ENCODE measurements around the gene SMG9.
"Not testable (repeated sequence)": the region's sequence is repeated elsewhere in the genome, so short reads cannot be mapped to it uniquely, and the experiment has no call there.

The SMG9 gene

DNA sequence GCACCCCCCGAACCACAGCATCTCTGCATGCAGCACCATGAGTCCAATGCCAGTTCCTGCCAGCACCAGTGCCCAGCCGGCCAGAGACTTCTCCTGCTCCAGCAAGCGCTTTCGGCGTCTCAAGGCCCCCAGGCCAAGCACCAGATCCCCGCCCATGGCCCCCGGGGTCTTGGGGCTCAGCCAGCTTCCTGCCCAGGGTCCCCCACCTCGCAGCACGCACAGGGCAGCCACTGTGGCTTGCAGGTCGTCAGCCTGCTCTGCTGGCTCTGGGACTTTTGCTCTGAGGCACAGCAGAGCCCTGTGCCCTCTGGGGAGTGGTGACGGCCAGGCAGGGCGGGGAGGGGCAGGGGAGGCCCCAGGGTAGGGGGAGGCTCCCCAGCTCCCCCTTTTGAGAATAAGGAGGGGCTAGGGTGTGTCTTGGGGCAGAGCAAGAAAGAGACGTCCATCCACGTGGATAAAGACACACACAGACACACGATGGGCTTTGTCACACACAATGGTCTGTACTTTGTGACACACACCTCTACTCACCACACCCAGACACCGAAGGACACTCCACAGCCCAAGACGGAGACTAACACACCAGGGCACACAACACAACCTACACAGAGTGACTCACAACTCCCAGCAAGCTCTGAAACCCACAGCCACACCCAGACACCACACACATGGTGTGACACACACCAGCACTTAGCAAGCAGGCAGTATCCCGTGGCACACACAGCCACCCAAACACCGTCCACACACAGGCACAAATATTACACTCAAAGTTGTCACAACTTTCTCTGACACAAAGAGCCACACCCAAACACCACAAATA lies 26.2 kb upstream of the SMG9 start, which contains the start of gene KCNN4:
Gene KCNN4, minus strand, starts transcription at position 268 of the 820 bp plus-strand sequence. Its CDS starts 112 bp downstream, at position 156.
- DNase-seq (ENCODE audit: low spot score): no peak

DNA sequence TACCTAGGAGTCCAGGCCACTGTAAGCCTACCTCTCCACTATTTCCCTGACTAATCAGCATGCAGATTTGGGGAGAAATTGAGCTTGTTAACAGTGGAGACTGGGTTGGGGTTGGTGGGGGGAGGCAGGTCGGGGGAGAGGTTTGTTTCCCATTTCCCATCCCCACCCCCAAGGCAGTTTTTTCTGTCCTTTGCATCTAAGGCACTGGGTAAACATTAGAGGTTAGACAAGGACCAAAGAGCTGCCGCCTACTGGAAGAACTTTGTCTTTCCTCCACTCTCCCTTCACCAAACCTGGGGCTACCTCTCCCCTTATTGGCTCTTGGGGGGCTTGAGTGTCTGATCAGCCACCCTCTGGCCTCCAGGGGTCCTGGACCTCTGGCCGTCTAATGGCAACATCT lies 25.1 kb upstream of the SMG9 start:
- no peak for DNase-seq (ENCODE audit: low spot score)

DNA sequence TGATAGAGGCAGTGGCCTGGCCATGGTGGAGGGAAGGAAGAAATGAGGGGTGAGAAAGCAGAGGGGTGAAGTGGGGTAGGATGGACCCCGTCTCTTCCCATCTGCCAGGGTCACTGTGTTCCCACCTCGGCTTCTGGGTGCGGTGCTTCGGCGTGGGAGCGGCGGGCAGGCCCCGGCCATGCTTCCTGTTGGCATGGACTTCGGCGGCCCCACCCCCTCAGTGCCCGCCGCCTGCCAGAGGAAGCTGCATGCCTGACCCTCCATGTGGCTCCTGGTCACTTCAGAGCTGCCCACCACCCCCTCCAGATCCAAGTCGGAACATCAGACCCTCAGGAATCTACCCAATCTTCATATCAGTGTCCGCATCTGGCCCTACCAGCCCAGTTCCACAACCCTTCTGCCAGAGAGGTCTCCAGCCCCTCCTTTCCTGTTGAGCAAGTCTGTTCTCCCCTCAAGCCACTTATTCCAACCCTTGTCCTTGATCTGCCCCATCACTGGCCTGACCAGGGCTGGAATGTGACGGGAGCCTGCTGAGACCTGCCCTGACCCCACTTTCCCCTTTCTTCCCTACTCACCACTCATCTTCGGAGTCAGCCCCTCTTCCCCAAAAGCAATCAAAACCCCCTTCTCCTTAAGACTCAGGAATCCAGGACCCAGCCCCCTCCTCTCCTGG lies 24.5 kb upstream of the SMG9 start:
- no peak for DNase-seq (ENCODE audit: low spot score)

DNA sequence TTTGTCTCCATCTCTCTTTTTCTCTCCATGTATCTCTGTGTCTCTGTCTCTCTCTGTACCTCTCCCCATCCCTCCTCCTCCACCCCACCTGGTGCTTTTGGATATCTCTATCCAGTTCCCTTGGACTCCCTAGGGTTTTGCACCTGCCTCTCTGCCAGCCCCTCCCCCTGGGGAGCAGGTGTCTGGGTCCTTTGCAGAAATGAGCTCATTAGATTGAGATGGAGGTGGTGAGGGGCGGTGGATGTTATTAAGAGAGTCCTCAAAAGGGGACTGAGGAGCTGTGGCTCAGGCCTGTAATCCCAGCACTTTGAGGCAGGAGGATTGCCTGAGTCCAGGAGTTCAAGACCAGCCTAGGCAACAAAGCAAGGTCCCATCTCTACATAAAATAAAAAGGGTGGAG lies 23.9 kb upstream of the SMG9 start:
- DNase-seq (ENCODE audit: low spot score): no peak

DNA sequence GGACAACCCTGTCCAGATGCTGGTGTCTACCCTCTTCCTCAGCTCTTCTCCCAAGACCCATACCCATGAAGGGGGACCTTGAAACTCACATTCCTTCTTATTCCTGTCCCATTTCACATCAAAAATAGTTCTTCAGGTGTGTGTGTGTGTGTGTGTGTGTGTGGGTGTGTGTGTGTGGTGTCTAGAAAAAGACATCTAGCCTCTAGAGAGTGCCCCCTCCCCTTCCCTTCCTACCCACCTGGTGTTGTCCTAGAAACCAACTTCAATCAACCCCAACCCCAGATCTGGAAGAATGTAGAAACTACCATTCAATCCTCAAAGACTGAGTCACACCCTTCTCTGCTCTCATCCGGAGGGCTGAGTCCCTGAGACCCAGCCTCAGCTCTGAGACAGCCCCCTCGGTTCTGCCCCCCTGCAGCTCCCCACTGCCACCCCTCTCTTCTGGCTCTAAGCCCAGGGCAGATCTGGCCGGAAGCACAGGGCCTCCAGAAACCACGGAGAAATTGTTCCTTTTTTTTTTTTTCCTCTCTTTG lies 22.5 kb upstream of the SMG9 start:
- DNase-seq (ENCODE audit: low spot score): peak; percentile 46

DNA sequence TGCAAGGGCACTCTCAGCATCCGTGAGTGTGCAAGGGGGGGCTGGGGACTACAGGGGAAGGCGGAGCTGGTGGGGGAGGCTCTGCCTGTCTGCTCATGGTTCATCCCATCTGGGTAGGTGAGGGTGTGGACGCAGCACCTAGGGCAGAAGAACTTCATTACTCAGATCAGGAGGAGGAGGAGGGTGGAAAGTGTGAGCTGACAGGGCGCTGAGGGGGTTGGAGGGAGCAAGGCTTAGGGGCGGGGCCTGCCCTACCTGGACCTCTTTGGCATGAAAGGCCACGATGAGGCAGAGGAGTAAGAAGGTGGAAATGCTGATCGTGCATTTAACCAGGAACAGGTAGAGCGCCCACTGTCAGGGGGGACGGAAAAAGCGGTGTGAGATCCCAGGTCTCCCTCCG lies 21.5 kb upstream of the SMG9 start:
- DNase-seq (ENCODE audit: low spot score): no peak

DNA sequence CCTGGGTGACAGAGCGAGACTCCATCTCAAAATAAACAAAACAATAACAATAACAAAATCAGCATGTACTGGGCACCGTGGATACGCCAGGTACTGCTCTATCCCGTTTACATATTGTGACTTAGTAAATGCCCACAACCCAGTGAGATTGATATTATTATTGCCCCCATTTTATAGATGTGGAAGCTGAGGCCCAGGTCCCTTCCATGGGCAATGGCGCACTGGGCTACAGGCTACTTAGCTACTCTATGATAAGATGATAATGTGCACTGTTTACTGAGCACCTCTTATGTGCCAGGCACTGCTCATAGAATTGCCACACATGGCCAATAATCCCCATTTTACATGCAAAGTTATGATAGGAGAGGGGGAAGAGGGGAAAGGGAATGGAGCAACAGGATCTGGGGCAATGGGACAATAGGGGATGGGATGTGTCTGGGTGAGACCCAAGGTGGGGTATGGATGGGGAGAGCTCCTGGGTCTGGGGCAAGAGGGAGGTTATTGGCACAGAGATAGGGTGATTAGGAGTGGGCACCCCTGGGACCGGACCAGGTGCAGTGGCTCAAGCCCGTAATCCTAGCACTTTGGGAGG lies 20.6 kb upstream of the SMG9 start:
- DNase-seq (ENCODE audit: low spot score): no peak

DNA sequence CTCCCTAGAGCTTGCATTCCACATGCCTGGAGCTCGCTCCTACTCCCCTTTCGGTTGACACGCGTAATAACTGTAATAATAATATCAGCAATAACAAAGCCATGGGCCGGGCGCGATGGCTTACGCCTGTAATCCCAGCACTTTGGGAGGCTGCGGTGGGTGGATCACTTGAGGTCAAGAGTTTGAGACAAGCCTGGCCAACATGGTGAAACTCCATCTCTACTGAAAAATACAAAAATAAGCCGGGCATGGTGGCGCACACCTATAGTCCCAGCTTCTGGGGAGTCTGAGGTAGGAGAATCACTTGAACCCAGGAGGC lies 20.1 kb upstream of the SMG9 start:
- DNase-seq (ENCODE audit: low spot score): not testable (repeated sequence)

DNA sequence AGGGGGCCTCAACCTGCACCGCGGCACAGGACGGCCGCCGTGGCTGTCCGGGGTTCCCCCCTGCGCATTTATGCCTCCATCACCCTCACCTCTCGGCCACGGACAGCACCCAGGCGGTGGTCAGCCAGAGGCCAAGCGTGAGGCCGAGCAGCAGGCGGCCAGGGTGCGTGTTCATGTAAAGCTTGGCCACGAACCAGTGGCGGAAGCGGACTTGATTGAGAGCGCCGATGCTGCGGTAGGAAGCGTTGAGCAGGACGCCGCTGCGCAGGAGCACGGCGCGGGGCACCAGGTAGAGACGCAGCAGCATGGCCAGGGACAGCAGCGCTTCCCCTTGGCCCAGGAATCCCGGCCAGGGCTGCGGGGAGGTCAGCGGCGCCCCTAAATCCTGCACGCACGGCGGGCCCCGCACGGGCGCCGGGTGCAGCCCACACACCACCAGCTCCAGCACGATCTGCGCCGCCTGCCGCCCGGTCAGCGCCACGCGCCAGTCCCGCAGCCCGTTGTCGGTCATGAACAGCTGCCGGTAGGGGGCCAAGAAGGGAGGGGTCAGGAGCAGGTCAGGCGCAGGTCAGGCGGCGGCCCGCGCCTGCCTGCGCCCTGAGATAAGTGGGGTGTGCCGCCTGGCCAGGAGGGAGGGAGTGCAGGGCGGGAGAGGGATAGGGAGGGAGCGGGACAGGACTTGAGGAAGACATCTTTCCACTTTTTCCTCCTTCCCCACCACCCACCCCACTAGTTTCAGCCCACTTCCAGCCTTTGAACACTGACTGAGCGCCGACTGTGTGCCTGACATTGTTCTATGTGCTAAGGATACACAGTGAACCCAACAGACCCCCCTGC lies 19.6 kb upstream of the SMG9 start:
- DNase-seq (ENCODE audit: low spot score): no peak

DNA sequence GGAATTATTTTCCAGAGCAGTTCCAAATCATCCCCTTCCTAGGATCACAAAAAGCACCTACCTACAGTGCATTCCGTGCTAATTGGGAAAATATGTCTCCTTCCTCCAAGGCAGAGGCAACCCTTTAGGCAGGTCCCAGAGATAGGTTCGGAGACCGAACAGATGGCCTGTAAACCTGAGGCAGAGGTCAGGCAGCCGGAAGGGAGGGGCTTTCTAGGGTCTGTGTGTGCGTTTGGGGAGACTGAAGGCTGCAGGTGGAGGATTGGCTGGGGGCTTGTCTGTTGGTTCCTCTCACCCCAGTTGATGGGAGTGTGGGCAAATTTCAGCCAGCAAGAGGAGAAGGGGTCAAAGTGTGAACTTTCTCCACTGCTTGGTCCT lies 19.0 kb upstream of the SMG9 start:
- no peak for DNase-seq (ENCODE audit: low spot score)

DNA sequence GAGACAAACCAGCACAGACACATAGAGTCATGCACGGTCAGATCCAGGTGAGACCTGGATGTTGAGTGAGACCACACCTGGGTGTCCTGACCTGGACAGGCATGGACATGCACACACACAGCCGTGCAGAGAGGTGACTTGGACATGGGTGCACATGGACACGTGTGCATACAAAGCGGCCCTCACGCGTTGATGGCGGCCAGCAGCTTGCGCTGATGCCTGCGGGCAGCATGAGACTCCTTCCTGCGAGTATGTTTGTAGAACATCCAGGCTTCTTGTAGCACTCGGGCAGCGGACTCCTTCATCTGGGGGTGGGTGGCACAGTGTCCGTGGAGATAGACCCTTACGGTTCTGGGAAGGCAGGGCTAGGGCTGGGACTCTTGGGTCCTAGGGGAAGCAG lies 14.5 kb upstream of the SMG9 start:
- DNase-seq (ENCODE audit: low spot score): no peak

DNA sequence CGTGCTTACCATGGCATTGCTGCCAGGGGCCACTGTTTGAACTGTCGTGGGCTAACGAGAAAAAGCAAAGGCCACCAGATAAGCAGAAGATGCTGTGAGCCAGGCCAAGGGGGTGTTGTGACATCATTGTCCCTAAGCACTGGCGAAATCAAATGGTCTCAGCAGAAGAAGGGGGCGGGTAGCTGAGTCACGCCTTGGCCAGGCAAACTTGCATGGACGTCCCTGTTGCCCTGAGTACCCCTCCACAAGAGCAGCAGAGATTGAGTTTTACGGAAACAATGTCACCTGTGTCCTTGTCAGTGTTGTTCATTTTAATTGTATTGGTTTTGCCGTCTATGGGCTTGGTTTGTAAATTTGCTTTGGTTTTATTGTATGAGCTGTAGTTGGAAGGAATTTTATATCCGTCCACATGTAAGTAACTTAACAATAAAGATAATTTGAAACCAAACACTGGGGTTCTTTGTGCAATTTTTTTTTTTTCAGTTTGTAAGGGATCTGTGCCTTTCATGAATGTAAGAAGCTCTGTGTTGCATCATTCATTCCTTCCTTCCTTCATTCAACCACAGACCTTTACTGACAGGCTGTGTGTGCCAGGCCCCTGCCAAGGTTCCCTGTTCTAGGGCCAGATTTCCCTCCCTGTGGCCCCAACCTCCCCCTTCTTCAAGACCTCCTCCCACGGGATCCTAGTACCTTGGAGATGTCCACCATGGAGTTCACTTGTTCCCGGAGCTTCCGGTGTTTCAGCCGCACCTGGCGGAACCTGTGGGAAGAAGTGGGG lies 13.7 kb upstream of the SMG9 start:
- DNase-seq (ENCODE audit: low spot score): peak; percentile 35

DNA sequence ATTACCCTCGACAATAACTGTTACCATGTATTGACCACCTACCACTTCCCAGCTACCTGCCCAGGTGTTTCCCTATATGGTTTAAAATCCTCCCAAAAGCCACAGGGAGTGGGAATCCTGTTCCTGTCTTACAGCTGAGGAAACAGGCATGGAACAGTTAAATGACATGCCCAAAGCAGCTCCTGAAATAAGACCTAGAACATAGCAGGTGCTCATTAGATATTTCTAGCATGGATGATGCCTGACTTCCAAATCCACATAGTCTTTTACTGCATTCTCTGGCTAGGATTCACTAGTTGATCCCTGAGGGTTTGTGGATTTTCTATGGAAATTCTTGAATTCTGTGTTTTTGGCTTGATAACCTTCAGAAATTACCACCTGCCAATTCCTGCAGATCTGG lies 13.1 kb upstream of the SMG9 start:
- no peak for DNase-seq (ENCODE audit: low spot score)

DNA sequence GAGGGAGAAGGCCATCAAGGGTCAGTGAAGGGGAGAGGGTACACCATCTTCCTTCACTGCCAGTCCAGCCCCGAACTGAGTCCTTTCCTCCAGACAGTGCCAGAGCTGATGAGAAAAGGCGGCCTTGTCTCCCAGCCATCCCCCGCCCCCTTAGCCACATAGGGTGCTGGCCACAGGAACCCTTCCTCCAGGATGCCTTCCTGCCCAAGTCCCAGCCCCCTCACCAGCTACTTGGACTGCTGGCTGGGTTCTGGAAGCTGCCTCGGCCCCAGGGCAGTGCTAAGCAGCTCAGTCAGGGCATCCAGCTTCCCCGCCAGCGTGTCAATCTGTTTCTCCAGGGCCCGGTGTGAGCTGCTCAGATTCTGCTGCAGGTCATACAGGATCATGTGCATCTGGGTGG lies 12.6 kb upstream of the SMG9 start:
- DNase-seq (ENCODE audit: low spot score): no peak

DNA sequence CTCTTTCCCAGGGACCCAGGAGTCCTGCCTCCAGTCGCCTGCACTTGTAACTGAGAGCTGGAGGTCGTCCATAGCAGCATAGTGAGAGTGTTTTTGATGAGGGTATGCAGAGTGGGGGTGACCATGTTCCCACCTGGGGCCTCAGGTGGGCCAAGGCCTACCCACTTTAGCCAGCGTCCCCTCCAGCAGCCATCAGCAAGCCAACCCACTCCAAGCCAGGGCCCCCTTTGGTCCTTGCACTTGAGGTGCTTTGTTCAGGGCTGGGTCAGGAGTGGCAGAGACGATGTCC lies 11.9 kb upstream of the SMG9 start:
- no peak for DNase-seq (ENCODE audit: low spot score)

DNA sequence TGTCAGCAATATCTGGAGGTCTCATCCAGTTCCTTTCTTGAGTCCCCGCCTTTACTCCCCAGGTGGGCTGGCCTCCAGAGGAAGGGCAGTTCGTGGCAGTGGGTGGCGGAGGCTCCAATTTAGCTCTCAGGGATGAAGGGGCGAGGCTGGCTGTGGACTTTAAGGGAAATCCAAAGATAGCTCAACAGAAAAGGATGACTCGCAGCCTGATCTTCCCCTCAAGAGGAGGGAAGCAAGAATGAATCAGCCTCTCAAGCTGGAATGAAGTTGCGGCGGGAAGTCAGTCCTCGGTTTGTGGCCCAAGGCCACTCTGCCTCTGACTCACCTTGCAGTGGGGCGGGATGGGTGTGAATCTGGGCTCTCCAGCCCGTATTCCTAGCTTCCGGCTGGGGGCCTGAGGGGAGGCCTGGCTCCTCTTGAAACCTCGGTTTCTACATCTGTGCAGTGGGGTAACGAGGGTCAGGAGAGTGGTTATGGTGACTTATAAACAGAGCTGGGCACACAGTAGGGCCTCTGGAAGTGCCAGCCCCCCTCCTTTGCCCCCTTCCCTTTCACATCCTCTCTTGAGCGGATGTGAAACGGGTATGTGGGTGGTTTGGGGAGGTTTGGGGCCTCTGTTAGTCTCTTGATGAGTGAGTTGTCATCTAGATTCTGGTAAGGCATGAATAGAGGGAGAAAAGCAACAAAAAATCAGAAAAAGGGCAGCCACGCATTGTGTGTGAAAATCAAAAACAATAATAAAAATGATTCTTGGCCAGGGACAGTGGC lies 10.5 kb upstream of the SMG9 start:
- peak; percentile 71 for DNase-seq (ENCODE audit: low spot score)

DNA sequence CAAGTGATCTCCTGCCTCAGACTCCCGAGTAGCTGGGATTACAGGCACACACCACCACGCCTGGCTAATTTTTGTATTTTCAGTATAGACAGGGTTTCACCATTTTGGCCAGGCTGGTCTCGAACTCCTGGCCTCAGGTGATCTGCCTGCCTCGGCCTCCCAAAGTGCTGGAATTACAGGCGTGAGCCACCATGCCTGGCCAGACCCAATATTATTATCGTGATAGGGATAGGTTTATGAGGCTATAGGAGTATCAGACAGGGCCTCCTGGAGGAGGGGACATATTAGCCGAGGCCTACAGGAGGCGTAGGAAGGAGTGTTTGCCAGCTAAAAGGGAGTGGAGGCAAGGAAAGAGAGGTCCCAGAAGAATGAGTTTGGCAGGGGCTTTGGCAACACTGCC lies 9.9 kb upstream of the SMG9 start:
- not testable (repeated sequence) for DNase-seq (ENCODE audit: low spot score)

DNA sequence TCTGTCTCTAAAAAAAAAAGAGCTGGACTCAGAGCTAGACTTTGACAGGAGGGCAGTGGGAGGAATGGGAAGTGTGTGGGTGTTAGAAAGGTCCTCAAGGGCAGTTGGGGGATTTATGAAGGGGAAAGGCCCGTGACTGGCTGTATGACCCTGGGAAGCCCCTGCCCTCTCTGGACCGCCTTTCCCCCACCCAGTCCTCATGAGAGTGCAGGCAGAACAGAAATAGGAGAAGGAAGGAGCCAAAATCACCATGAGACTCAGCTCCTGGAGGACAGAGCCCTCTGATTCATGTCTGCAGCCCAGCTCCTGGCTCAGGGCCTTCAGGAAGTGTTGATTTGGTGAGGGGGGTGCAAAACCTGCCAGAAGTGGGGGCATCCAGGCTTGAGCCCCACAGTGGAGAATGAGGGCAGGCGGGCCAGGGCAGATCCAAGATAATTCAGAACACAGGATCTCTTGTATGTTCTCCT lies 8.7 kb upstream of the SMG9 start:
- DNase-seq (ENCODE audit: low spot score): no peak

DNA sequence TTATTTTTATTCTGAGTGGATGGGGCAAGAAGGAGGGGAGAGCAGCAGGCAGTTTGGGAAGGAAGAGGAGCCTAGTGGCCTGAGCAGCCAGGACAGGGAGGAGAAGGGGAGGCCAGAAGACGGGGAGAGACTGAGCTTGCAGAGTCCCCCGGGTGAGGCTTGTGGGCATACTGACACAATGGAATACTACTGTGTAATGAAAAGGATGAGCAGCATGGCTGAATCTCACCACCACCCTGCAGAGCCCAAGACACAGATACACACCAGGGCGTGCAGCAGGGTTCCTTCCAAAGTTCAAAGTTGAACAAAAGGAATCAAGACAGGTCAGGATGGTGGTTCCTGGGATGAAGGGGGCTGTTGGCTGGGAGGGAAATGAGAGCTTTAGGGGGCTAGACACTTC lies 8.1 kb upstream of the SMG9 start:
- DNase-seq (ENCODE audit: low spot score): no peak

DNA sequence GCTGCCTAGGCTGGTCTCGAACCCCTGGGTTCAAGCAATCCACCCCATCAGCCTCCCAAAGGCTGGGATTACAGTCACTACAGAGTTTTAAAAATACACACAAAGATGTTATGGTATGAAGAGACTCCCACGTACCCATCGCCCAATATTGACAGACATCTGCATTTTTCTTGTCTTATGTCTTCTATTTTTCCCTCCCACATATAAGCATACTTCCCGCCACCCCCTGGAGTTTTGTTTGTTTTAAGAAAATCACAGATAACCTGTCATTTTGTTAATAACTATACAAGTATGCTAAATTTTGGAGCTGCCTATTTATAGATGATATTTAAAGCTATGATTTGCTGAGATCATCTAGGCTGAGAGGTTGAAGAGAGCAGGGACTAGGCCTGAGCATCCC lies 6.2 kb upstream of the SMG9 start:
- no peak for DNase-seq (ENCODE audit: low spot score)

DNA sequence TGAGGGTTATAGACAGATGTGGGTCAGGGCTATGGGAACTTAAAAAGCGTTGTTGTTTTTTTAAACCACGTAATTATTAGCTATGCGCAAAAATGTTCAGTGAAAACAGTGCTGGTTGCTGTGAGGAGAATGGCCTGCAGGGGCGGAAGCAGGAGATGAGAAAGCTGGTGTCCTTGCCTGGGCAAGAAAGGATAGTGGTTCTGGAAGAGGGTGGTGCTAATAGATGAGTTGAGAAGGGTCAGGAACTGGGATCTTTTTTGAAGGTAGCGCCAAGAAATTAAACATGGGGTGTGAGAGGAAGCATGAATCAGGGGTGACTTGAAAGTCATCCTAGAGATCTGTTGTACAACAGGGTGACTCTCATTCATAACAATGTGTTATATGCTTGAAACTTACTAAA lies 4.8 kb upstream of the SMG9 start:
- DNase-seq (ENCODE audit: low spot score): peak; percentile 74
